GM12878 (cell line): ENCODE measurements around the gene MTA3. TPM values are rescaled to one million over a fixed set of nuclear protein-coding genes. Genes with fewer than 3 reads are reported as not detected.

Experiments
- BACH1 ChIP-seq: fragments of 450-650 bp; IDR thresholded peaks from 2 replicates; pipeline ENCODE4 v1.6.1; 2017; ENCODE audit warnings: mild to moderate bottlenecking, borderline replicate concordance
- ELK1 ChIP-seq: IDR thresholded peaks from 2 replicates; pipeline ENCODE4 v1.6.1; 2012; ENCODE audit warnings: low read depth, low read length, improper control_type of control experiment
- EZH2 ChIP-seq: IDR thresholded peaks from 2 replicates; pipeline ENCODE4 v1.6.1; 2012; ENCODE audit warnings: low read depth, mild to moderate bottlenecking, control low read depth, inconsistent platforms, low read length, borderline replicate concordance; ENCODE audit not compliant: control insufficient read depth
- HDGF ChIP-seq: fragments of 450-650 bp; IDR thresholded peaks from 2 replicates; pipeline ENCODE4 v1.6.1; 2016; ENCODE audit warnings: antibody characterized with exemption
- NFYA ChIP-seq: IDR thresholded peaks from 2 replicates; pipeline ENCODE4 v1.6.1; 2011; ENCODE audit warnings: low read depth, mild to moderate bottlenecking, low read length, improper control_type of control experiment, borderline replicate concordance
- SMARCA5 ChIP-seq: fragments of 450-650 bp; IDR thresholded peaks from 2 replicates; pipeline ENCODE4 v1.6.1; 2017; ENCODE audit warnings: mild to moderate bottlenecking
- USF2 ChIP-seq: IDR thresholded peaks from 2 replicates; pipeline ENCODE4 v1.6.1; 2011; ENCODE audit warnings: low read depth, low read length, improper control_type of control experiment, borderline replicate concordance
- ZNF207 ChIP-seq: fragments of 450-650 bp; IDR thresholded peaks from 2 replicates; pipeline ENCODE4 v1.6.1; 2014; ENCODE audit warnings: antibody characterized with exemption, mild to moderate bottlenecking, borderline replicate concordance
- polyA plus RNA-seq, 11 experiments: library from polyadenylated mRNA; depleted of rRNA in 4 of 11; unstranded in 6 of 11; stranded (reverse) in 5 of 11; fragments of >200 nt; fragmentation: Nextera tagmentation in 4 of 11; fragmentation: Illumina TruSeq in 1 of 11; extraction: Ambion mirVana in 4 of 11; extraction: Trizol in 1 of 11; gene quantifications; 1 replicate in 1 of 11; 2 replicates in 10 of 11; pipeline versions ENCODE4 v1.2.1 to v1.2.3, GENCODE V29; 2011 to 2016; ENCODE audit warnings: inconsistent platforms in 2 of 11, missing spikeins in 2 of 11, low read depth in 1 of 11
- small RNA-seq: library from RNA; depleted of rRNA; stranded (forward); fragments of <200 nt; gene quantifications from one replicate; pipeline ENCODE3, GENCODE V24; 2014
- total RNA-seq, 4 experiments: library from RNA; depleted of rRNA in 3 of 4; stranded (reverse); fragments of >200 nt in 3 of 4; fragmentation: Illumina TruSeq in 1 of 4; extraction: Trizol in 1 of 4; gene quantifications; 2 replicates each; pipeline versions ENCODE4 v1.2.1 to v1.2.3, GENCODE V29; 2013 to 2021

The MTA3 gene
- total and polyA plus RNA-seq, 10 of the 15 experiments (the other 5 are each of a cell fraction or from before 2014, with no cell fraction given): 17.6 to 45.5 (median 26.5) TPM

- TF ChIP-seq USF2 (no peak), EZH2 (no peak), SMARCA5 (no peak), ZNF207 (no peak), BACH1 (no peak), NFYA (no peak), ELK1 (no peak), HDGF (no peak)
Measured at GRCh38 chr2:42804891-42805290, 236.5 kb downstream of the MTA3 start (continued).

Small RNAs within 50 kb of the gene (small RNA-seq; reads per million reads assigned to genes)
- not detected for gene AC074375.1
- not detected for gene RNU6-137P

Other genes starting within 250 kb of the MTA3 start
- gene COX7A2L, start 207.4 kb upstream of the MTA3 start, total RNA-seq (2014; rRNA removed): 173 and 205 TPM in 2 replicates
- gene COX7A2L, start 207.4 kb upstream of the MTA3 start, total RNA-seq (2014; rRNA removed; fragmentation: Illumina TruSeq; extraction: Trizol): 182 and 184 TPM in 2 replicates
- 134 and 138 TPM in 2 replicates for gene COX7A2L, start 207.4 kb upstream of the MTA3 start, total RNA-seq (2021)
- gene COX7A2L, start 207.4 kb upstream of the MTA3 start, polyA plus RNA-seq (2011; rRNA removed): 253 and 294 TPM in 2 replicates
- gene COX7A2L, start 207.4 kb upstream of the MTA3 start, polyA plus RNA-seq (2014; fragmentation: Illumina TruSeq; extraction: Trizol): 226 and 246 TPM in 2 replicates
- gene COX7A2L, start 207.4 kb upstream of the MTA3 start, polyA plus RNA-seq (2014; fragmentation: Nextera tagmentation; extraction: Ambion mirVana): 100 to 1,000 TPM; 432 to 532 TPM
- 156 and 169 TPM in 2 replicates for gene COX7A2L, start 207.4 kb upstream of the MTA3 start, polyA plus RNA-seq (2014; rRNA removed)
- 100 to 1,000 TPM; 219 to 230 TPM for gene COX7A2L, start 207.4 kb upstream of the MTA3 start, polyA plus RNA-seq (2016; fragmentation: Nextera tagmentation; extraction: Ambion mirVana)
- gene KCNG3, start 74.7 kb upstream of the MTA3 start, total RNA-seq (2014; rRNA removed): 0.06 and 0.11 TPM in 2 replicates
- 0.04 and 0.05 TPM in 2 replicates for gene KCNG3, start 74.7 kb upstream of the MTA3 start, total RNA-seq (2014; rRNA removed; fragmentation: Illumina TruSeq; extraction: Trizol)
- not detected in 2 replicates for gene KCNG3, start 74.7 kb upstream of the MTA3 start, total RNA-seq (2021)
- gene KCNG3, start 74.7 kb upstream of the MTA3 start, polyA plus RNA-seq (2011; rRNA removed): not detected in 2 replicates
- 0.01 and 0.10 TPM in 2 replicates for gene KCNG3, start 74.7 kb upstream of the MTA3 start, polyA plus RNA-seq (2014; fragmentation: Illumina TruSeq; extraction: Trizol)
- under 1 TPM; 0.03 to 0.05 TPM for gene KCNG3, start 74.7 kb upstream of the MTA3 start, polyA plus RNA-seq (2014; fragmentation: Nextera tagmentation; extraction: Ambion mirVana)
- 0.01 TPM in 1 of 2 replicates, not detected in the other for gene KCNG3, start 74.7 kb upstream of the MTA3 start, polyA plus RNA-seq (2014; rRNA removed)
- gene KCNG3, start 74.7 kb upstream of the MTA3 start, polyA plus RNA-seq (2016; fragmentation: Nextera tagmentation; extraction: Ambion mirVana): not detected
- 2.5 and 2.9 TPM in 2 replicates for gene OXER1, start 195.5 kb downstream of the MTA3 start, total RNA-seq (2014; rRNA removed)
- 1.6 and 2.0 TPM in 2 replicates for gene OXER1, start 195.5 kb downstream of the MTA3 start, total RNA-seq (2014; rRNA removed; fragmentation: Illumina TruSeq; extraction: Trizol)
- 6.6 and 7.6 TPM in 2 replicates for gene OXER1, start 195.5 kb downstream of the MTA3 start, total RNA-seq (2021)
- 1.4 and 3.8 TPM in 2 replicates for gene OXER1, start 195.5 kb downstream of the MTA3 start, polyA plus RNA-seq (2011; rRNA removed)
- gene OXER1, start 195.5 kb downstream of the MTA3 start, polyA plus RNA-seq (2014; fragmentation: Illumina TruSeq; extraction: Trizol): 0.51 and 2.0 TPM in 2 replicates
- gene OXER1, start 195.5 kb downstream of the MTA3 start, polyA plus RNA-seq (2014; fragmentation: Nextera tagmentation; extraction: Ambion mirVana): under 1 TPM; 0.11 to 0.13 TPM
- 6.1 and 6.6 TPM in 2 replicates for gene OXER1, start 195.5 kb downstream of the MTA3 start, polyA plus RNA-seq (2014; rRNA removed)
- gene OXER1, start 195.5 kb downstream of the MTA3 start, polyA plus RNA-seq (2016; fragmentation: Nextera tagmentation; extraction: Ambion mirVana): 1 to 10 TPM; 5.3 to 8.6 TPM
- 25.7 and 25.9 TPM in 2 replicates for gene HAAO, start 224.0 kb downstream of the MTA3 start, total RNA-seq (2014; rRNA removed)
- gene HAAO, start 224.0 kb downstream of the MTA3 start, total RNA-seq (2014; rRNA removed; fragmentation: Illumina TruSeq; extraction: Trizol): 21.5 and 21.6 TPM in 2 replicates
- gene HAAO, start 224.0 kb downstream of the MTA3 start, total RNA-seq (2021): 41.6 and 49.5 TPM in 2 replicates
- 17.0 and 29.2 TPM in 2 replicates for gene HAAO, start 224.0 kb downstream of the MTA3 start, polyA plus RNA-seq (2011; rRNA removed)
- gene HAAO, start 224.0 kb downstream of the MTA3 start, polyA plus RNA-seq (2014; fragmentation: Illumina TruSeq; extraction: Trizol): 6.9 and 19.1 TPM in 2 replicates
- 1 to 10 TPM; 4.3 to 6.9 TPM for gene HAAO, start 224.0 kb downstream of the MTA3 start, polyA plus RNA-seq (2014; fragmentation: Nextera tagmentation; extraction: Ambion mirVana)
- gene HAAO, start 224.0 kb downstream of the MTA3 start, polyA plus RNA-seq (2014; rRNA removed): 28.0 and 31.9 TPM in 2 replicates
- 10 to 100 TPM; 54.7 to 58.7 TPM for gene HAAO, start 224.0 kb downstream of the MTA3 start, polyA plus RNA-seq (2016; fragmentation: Nextera tagmentation; extraction: Ambion mirVana)